SK-N-SH treated with all-trans-retinoic acid at 6 μM for 48 hours (cell line): ENCODE data around the gene HHAT.
"Not testable (repeated sequence)": the region's sequence is repeated elsewhere in the genome, so short reads cannot be mapped to it uniquely, and the experiment has no call there.

Source experiments
- ATAC-seq: fragments of 200-7000 bp; cut with Tn5 transposase; 3 replicates; pipeline ENCODE4 v1.9.1; 2020; ENCODE audit warnings: mild to moderate bottlenecking, moderate library complexity
- BACH2 ChIP-seq: fragments of 250-450 bp; sonication (Bioruptor Pico); IDR thresholded peaks from 2 replicates; pipeline ENCODE4 v1.9.0; 2021; ENCODE audit warnings: mild to moderate bottlenecking, borderline replicate concordance
- CSDC2 ChIP-seq: fragments of 250-450 bp; sonication (Bioruptor Pico); IDR thresholded peaks from 2 replicates; pipeline ENCODE4 v1.5.0; 2020; ENCODE audit warnings: mild to moderate bottlenecking, moderate library complexity
- ESRRG ChIP-seq: fragments of 250-450 bp; sonication (Bioruptor Pico); IDR thresholded peaks from 2 replicates; pipeline ENCODE4 v1.6.1; 2021; ENCODE audit warnings: mild to moderate bottlenecking
- GLIS3 ChIP-seq: fragments of 250-450 bp; sonication (Bioruptor Pico); IDR thresholded peaks from 2 replicates; pipeline ENCODE4 v1.5.0; 2020; ENCODE audit warnings: mild to moderate bottlenecking, moderate library complexity
- ISL1 ChIP-seq: fragments of 250-450 bp; sonication (Bioruptor Pico); IDR thresholded peaks from 2 replicates; pipeline ENCODE4 v2.1.2; 2022; ENCODE audit warnings: mild to moderate bottlenecking, moderate library complexity
- OSR1 ChIP-seq: fragments of 250-450 bp; sonication (Bioruptor Pico); IDR thresholded peaks from 2 replicates; pipeline ENCODE4 v1.8.0; 2022; ENCODE audit warnings: moderate library complexity, mild to moderate bottlenecking, inconsistent platforms
- RARB ChIP-seq: fragments of 250-450 bp; sonication (Bioruptor Pico); IDR thresholded peaks from 2 replicates; pipeline ENCODE4 v1.8.0; 2021; ENCODE audit warnings: mild to moderate bottlenecking, moderate library complexity
- SNAI2 ChIP-seq: fragments of 250-450 bp; sonication (Bioruptor Pico); IDR thresholded peaks from 2 replicates; pipeline ENCODE4 v1.5.0; 2020; ENCODE audit warnings: mild to moderate bottlenecking, moderate library complexity
- TCF4 ChIP-seq: fragments of 250-450 bp; sonication (Bioruptor Pico); IDR thresholded peaks from 2 replicates; pipeline ENCODE4 v1.8.0; 2021; ENCODE audit warnings: mild to moderate bottlenecking, moderate library complexity, borderline replicate concordance
- TOX ChIP-seq: fragments of 250-450 bp; sonication (Bioruptor Pico); IDR thresholded peaks from 2 replicates; pipeline ENCODE4 v1.8.0; 2021; ENCODE audit warnings: mild to moderate bottlenecking, moderate library complexity, borderline replicate concordance
- ZC3H10 ChIP-seq: fragments of 250-450 bp; sonication (Bioruptor Pico); IDR thresholded peaks from 2 replicates; pipeline ENCODE4 v1.5.1; 2021; ENCODE audit warnings: mild to moderate bottlenecking, moderate library complexity
- ZFP3 ChIP-seq: fragments of 250-450 bp; sonication (Bioruptor Pico); IDR thresholded peaks from 2 replicates; pipeline ENCODE4 v1.5.0; 2020; ENCODE audit warnings: mild to moderate bottlenecking, moderate library complexity
- ZNF565 ChIP-seq: fragments of 450-650 bp; formaldehyde crosslinking; conservative IDR thresholded peaks from 2 replicates; pipeline ENCODE4 v1.5.0; 2020; ENCODE audit warnings: low read depth, mild to moderate bottlenecking, moderate library complexity
- ZNF70 ChIP-seq: fragments of 450-650 bp; formaldehyde crosslinking; IDR thresholded peaks from 2 replicates; pipeline ENCODE4 v1.5.0; 2020; ENCODE audit warnings: mild to moderate bottlenecking, moderate library complexity
- ZNF8 ChIP-seq: fragments of 450-650 bp; formaldehyde crosslinking; IDR thresholded peaks from 2 replicates; pipeline ENCODE4 v1.5.0; 2020; ENCODE audit warnings: mild to moderate bottlenecking, moderate library complexity
- TF ChIP-seq, protein P1 (sequence below): fragments of 250-450 bp; sonication (Bioruptor Pico); IDR thresholded peaks from 2 replicates; pipeline ENCODE4 v1.8.0; 2021; ENCODE audit warnings: low read depth, mild to moderate bottlenecking, moderate library complexity, borderline replicate concordance
- TF ChIP-seq, protein P2 (sequence below): fragments of 250-450 bp; sonication (Bioruptor Pico); IDR thresholded peaks from 2 replicates; pipeline ENCODE4 v1.5.0; 2020; ENCODE audit warnings: mild to moderate bottlenecking, moderate library complexity
- TF ChIP-seq, protein P3 (sequence below): fragments of 250-450 bp; sonication (Bioruptor Pico); IDR thresholded peaks from 2 replicates; pipeline ENCODE4 v1.5.1; 2021; ENCODE audit warnings: mild to moderate bottlenecking, moderate library complexity

The HHAT gene

DNA sequence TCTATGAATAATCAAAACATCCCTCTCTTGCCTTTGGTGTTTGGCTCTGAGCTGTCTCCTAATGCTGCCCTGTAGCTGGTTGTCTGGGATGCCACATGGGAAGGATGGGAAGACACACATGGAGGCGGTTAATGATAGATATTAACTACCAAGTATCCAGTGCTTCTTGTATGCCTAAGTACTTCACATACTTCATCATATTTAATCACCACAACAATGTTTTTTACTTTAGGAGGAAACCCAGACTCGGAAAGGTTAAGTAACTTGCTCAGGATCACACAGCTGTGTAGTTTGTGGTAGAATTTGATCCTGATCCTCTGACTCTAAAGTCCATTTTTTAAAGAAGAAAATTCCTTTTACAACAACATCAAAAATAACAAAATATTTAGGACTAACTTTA is 88.0 kb downstream of the HHAT start:
- TF ChIP-seq RARB (CRISPR knock-in tag): no peak
- TF ChIP-seq ZC3H10 (CRISPR knock-in tag): no peak
- no peak for TF ChIP-seq ZNF70 (CRISPR knock-in tag)
- TF ChIP-seq TCF4 (CRISPR knock-in tag): no peak
- no peak for TF ChIP-seq TOX (CRISPR knock-in tag)
- TF ChIP-seq CSDC2 (CRISPR knock-in tag): no peak
- TF ChIP-seq ESRRG: no peak
- TF ChIP-seq, protein P1, sequence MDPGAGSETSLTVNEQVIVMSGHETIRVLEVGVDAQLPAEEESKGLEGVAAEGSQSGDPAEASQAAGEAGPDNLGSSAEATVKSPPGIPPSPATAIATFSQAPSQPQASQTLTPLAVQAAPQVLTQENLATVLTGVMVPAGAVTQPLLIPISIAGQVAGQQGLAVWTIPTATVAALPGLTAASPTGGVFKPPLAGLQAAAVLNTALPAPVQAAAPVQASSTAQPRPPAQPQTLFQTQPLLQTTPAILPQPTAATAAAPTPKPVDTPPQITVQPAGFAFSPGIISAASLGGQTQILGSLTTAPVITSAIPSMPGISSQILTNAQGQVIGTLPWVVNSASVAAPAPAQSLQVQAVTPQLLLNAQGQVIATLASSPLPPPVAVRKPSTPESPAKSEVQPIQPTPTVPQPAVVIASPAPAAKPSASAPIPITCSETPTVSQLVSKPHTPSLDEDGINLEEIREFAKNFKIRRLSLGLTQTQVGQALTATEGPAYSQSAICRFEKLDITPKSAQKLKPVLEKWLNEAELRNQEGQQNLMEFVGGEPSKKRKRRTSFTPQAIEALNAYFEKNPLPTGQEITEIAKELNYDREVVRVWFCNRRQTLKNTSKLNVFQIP: no peak
- TF ChIP-seq GLIS3: no peak
- no peak for TF ChIP-seq ZNF8 (CRISPR knock-in tag)
- TF ChIP-seq, all 23 proteins: peak for 0
- no peak; the same call in 2 of the 3 replicates for ATAC-seq

DNA sequence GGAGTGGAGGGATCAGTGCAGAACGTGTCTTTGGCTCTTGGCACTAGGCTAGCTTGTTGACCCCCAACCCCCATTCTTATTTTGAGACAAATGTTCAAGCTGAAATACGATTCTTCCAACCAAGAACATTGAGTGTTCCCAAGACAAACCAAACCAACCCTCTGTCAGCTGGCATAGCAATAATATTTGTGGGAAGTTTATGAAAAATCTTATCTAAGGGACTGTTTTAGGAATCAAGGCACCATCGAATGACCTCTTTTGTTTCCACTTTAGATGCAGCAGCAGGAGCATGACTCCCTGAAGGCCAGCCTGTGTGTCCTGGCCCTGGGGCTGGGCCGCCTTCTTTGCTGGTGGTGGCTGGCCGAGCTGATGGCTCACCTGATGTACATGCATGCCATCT is 89.2 kb downstream of the HHAT start:
- no peak for TF ChIP-seq ZC3H10 (CRISPR knock-in tag)
- no peak for TF ChIP-seq TCF4 (CRISPR knock-in tag)
- TF ChIP-seq ESRRG: no peak
- no peak for TF ChIP-seq OSR1 (CRISPR knock-in tag)
- TF ChIP-seq TOX (CRISPR knock-in tag): no peak
- no peak for TF ChIP-seq ZFP3 (CRISPR knock-in tag)
- TF ChIP-seq ZNF565 (CRISPR knock-in tag): no peak
- TF ChIP-seq, protein P1: no peak
- ATAC-seq: no peak

DNA sequence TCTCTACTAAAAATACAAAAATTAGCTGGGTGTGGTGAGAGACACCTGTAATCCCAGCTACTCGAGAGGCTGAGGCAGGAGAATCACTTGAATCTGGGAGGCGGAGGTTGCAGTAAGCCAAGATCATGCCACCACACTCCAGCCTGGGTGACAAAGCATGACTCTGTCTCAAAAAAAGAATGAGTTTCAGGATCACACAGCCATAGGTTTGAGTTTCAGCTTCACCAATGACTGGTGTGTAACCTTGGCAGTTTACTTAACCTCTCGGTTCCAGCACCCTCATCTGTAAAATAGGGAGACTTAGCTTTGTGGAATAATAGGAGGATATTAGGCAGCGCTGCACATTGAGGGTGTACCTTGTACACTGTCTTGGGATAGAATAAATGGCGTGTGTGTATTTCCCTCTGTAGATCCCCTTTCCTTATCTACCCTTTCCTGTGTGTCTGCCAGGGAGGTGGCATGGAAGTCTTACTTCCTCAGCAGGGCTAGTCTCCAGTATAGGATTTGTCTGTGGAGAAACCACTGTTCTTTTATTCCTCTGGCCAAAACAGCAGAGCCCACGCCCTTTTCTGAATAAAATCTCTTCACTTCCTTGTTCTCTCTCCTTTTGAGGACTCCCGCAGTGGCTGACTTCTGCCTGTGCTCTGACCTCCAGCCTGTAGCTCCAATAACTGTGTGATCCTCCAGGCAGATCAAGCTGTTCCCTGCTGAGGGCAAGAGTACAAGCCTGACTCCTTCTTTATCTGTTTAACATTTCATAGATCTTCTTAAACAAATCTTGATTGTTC is 90.4 kb downstream of the HHAT start:
- no peak for ATAC-seq

DNA sequence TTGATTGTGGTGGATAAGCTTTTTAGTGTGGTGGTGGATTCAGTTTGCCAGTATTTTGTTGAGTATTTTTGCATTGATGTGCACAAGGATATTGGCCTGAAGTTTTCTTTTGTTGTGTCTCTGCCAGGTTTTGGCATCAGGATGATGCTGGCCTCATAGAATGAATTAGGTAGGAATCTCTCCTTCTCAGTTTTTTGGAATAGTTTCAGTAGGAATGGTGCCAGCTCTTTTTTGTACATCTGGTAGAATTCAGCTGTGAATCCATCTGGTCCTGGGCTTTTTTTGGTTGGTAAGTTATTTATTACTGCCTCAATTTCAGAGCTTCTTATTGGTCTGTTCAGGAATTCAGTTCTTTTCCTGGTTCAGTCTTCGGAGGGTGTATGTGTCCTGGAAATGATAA is 98.0 kb downstream of the HHAT start:
- not testable (repeated sequence) for ATAC-seq

More for the DNA sequence above, 90.4 kb downstream of the HHAT start:
- TF ChIP-seq ZNF565 (CRISPR knock-in tag) (no peak), CSDC2 (CRISPR knock-in tag) (no peak), TOX (CRISPR knock-in tag) (no peak), SNAI2 (CRISPR knock-in tag) (no peak)

DNA sequence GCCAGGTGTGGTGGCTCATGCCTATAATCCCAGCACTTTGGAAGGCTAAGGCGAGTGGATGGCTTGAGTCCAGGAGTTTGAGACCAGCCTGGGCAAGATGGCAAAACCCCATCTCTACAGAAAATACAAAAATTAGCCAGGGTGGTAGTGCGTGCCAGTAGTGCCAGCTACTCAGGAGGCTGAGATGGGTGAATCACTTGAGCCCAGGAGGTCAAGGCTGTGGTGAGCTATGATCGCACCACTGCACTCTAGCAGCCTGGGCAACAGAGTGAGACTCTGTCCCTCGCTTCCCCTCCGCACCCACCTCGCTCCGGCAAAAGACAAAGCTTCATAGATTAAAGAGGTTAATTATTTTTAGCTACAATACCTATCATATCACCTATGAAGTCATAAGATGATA is 100.0 kb downstream of the HHAT start:
- no peak for ATAC-seq
- TF ChIP-seq, protein P1: no peak
- no peak for TF ChIP-seq ZFP3 (CRISPR knock-in tag)
- no peak for TF ChIP-seq OSR1 (CRISPR knock-in tag)
- TF ChIP-seq, protein P2, sequence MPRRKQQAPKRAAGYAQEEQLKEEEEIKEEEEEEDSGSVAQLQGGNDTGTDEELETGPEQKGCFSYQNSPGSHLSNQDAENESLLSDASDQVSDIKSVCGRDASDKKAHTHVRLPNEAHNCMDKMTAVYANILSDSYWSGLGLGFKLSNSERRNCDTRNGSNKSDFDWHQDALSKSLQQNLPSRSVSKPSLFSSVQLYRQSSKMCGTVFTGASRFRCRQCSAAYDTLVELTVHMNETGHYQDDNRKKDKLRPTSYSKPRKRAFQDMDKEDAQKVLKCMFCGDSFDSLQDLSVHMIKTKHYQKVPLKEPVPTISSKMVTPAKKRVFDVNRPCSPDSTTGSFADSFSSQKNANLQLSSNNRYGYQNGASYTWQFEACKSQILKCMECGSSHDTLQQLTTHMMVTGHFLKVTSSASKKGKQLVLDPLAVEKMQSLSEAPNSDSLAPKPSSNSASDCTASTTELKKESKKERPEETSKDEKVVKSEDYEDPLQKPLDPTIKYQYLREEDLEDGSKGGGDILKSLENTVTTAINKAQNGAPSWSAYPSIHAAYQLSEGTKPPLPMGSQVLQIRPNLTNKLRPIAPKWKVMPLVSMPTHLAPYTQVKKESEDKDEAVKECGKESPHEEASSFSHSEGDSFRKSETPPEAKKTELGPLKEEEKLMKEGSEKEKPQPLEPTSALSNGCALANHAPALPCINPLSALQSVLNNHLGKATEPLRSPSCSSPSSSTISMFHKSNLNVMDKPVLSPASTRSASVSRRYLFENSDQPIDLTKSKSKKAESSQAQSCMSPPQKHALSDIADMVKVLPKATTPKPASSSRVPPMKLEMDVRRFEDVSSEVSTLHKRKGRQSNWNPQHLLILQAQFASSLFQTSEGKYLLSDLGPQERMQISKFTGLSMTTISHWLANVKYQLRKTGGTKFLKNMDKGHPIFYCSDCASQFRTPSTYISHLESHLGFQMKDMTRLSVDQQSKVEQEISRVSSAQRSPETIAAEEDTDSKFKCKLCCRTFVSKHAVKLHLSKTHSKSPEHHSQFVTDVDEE (CRISPR knock-in tag): no peak
- TF ChIP-seq ESRRG: no peak
- no peak for TF ChIP-seq BACH2 (CRISPR knock-in tag)
- TF ChIP-seq ISL1: no peak
- TF ChIP-seq, protein P3, sequence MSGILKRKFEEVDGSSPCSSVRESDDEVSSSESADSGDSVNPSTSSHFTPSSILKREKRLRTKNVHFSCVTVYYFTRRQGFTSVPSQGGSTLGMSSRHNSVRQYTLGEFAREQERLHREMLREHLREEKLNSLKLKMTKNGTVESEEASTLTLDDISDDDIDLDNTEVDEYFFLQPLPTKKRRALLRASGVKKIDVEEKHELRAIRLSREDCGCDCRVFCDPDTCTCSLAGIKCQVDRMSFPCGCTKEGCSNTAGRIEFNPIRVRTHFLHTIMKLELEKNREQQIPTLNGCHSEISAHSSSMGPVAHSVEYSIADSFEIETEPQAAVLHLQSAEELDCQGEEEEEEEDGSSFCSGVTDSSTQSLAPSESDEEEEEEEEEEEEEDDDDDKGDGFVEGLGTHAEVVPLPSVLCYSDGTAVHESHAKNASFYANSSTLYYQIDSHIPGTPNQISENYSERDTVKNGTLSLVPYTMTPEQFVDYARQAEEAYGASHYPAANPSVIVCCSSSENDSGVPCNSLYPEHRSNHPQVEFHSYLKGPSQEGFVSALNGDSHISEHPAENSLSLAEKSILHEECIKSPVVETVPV (CRISPR knock-in tag): no peak
- TF ChIP-seq, all 23 proteins: peak for 0
